GM21737 (cell line): Measurements from ENCODE around the gene TINAGL1.

Experiments used
- ATAC-seq: cut with Tn5 transposase; IDR thresholded peaks from one replicate; pipeline ENCODE4 v1.9.1; 2021; ENCODE audit warnings: mild to moderate bottlenecking, moderate library complexity; ENCODE audit not compliant: unreplicated experiment

Gene TINAGL1, protein sequence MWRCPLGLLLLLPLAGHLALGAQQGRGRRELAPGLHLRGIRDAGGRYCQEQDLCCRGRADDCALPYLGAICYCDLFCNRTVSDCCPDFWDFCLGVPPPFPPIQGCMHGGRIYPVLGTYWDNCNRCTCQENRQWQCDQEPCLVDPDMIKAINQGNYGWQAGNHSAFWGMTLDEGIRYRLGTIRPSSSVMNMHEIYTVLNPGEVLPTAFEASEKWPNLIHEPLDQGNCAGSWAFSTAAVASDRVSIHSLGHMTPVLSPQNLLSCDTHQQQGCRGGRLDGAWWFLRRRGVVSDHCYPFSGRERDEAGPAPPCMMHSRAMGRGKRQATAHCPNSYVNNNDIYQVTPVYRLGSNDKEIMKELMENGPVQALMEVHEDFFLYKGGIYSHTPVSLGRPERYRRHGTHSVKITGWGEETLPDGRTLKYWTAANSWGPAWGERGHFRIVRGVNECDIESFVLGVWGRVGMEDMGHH

GRCh38 chr1:31576201-31576669, at the start of gene TINAGL1:
TSS of gene TINAGL1 (plus strand) at chr1:31576515. CDS start at chr1:31577149, 634 bp downstream.
- ATAC-seq: no peak

GRCh38 chr1:31529999-31530684, 46.2 kb upstream of the TINAGL1 start:
- ATAC-seq: no peak

DNA sequence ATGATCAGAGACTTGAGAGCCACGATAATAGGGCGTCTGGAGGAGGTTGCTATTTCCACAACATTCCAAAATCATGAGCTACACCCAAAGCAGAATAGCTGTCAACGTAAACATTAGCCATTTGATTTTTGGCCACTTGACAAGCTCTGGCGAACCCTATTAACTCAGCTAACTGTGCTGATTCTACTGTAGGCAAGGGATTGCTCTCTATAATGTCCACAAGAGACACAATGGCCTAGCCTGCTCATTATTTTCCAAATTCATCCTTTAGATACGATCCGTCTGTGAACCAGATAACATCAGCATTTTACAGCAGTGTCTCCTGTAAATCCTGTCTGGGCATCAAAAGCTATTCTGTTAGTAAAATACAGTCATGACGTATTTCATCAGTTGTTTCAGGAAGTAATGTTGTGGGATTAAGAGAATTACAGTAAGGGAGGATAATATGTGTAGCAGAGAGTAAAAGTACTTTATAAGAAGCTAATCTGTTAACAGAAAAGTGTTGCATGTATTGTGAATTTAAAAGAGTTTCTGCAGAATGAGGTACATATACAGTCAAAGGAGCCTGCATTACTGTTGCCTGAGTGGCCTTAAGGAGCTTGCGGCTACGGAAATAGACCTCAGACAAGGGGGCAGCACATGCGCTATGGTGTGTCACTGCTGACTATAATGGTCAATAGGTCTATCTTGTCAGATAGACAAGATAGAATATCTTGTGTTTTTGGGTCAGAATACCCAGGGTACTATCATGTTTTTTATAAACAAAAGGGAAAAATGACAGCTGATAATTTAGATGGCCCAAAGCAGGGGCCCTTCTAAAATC, 44.9 kb upstream of the TINAGL1 start:
- no peak for ATAC-seq

GRCh38 chr1:31532173-31532572, 44.1 kb upstream of the TINAGL1 start:
- no peak for ATAC-seq

DNA sequence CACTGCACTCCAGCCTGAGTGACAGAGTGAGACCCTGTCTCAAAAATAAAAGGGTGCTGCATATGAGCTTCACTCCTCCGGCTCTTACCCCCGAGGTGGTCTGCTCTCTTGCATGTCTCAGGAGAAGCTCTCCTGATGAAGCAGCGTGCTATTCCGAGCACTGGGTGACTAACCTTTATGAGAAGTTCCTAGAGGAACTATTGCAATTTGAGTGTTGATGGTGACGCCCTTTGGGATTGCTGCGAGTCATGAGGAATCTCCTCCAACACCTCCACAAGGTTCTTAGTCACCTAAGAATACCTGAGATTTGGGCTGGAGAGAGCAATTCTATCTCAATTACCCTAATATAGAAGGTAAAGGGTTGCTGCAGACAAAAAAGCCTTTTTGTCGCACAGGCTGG, 40.8 kb upstream of the TINAGL1 start:
- ATAC-seq: no peak

GRCh38 chr1:31539329-31539728, 37.0 kb upstream of the TINAGL1 start:
- ATAC-seq: no peak

- ATAC-seq: no peak
These were observed 35.1 kb upstream of the TINAGL1 start for GRCh38 chr1:31541194-31541593.

GRCh38 chr1:31545927-31546540, 30.3 kb upstream of the TINAGL1 start:
- ATAC-seq: no peak

DNA sequence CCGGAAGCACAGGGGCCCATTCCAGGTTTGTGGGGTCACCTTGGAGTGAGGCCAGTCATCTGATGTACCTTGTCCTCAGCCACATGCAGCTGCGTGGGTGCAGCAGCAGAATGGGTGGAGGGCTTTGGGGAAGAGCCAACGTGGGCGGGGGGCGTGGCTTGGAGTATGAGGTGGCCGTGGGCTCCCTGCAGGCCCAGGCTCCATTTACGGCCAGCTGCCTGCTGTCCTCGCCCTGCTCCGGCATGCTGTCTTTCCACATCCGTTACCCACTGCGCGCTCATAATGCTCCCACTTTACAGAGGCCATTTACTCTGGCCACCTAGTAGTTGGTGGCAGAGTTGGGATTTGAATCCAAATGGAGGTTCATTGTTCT, 27.8 kb upstream of the TINAGL1 start:
- peak; percentile 10 for ATAC-seq

DNA sequence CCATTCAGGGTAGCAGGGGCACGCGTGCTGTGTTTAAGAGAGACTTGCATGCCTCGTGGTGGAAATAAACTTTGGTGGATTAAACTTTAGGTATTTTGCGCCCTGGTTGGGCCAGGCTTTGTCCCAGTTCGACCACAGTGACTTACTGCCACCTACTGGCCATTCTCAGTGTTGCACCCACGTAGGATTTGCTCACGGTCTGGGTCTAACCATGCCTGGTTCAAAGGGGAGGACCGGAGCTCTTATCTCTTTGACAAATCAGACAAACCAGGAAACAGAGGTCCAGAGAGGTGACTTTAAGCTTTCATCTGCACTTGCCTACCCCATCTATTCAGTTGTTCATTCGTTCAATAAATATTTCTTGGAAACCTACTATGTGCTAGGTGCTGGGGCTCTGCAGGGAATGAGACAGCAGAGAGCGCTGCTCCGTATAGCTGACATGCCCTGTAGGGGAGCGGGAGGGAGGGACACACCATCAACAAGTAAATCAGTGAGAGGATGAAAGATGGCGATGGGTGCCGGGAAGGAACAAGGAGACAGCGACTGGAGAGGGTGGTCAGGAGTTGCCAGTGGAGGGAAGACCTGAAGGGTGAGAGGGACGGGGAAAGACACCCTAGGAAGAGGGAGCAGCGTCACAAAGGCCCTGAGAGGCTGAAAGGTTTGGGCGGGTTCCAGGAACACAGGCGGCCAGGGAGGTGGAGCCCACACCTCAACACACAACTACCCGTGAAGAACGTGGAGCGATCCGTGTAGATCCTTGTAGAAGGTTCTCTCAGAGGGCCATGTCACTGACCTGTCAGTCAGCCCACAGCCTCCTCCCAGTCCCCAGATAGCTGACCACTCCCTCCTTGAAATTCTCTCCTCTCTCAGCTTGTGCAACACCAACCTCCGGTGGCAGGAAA, 27.2 kb upstream of the TINAGL1 start:
- ATAC-seq: peak; percentile 64

GRCh38 chr1:31549809-31550620, 26.3 kb upstream of the TINAGL1 start:
- ATAC-seq: no peak

DNA sequence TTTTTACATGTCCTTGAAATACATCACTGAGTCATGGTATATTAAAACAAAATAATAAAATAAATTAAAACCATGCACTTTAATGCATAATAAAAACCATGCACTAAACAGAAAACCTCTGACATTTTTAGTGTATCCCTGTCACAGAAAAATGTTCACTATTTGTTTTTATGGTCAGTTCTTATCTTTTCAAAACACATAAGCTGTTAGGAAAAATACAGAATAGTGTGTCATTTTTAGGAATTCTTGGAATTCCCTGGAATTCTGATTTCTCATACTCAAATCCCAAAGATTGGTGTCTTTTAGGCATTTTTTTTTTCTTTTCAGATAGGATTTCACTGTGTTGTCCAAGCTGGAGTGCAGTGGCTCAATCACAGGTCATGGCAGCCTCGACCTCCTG, 25.1 kb upstream of the TINAGL1 start:
- no peak for ATAC-seq

GRCh38 chr1:31552489-31552888, 23.8 kb upstream of the TINAGL1 start:
- no peak for ATAC-seq

DNA sequence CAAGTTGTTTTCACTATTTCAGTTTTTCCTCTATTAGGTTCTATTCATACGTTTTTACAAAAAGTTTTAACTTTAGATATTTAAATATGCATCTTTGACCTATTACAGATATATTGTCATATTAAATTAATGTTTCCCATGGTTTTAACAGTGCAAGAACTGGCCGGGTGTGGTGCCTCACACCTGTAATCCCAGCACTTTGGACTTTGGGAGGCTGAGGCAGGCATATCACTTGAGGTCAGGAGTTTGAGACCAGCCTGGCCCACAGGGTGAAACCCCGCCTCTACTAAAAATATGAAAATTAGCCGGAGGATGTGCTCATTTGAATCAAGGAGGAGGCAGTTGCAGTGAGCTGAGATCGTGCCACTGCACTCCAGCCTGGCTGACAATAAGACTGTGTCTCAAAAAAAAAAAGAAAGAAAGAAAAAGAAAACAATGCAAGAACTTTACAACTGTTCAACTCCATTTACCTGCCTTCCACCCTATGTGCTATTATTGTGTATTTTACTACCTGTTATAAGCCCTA, 19.8 kb upstream of the TINAGL1 start:
- no peak for ATAC-seq

GRCh38 chr1:31559715-31560114, 16.6 kb upstream of the TINAGL1 start:
- ATAC-seq: no peak

DNA sequence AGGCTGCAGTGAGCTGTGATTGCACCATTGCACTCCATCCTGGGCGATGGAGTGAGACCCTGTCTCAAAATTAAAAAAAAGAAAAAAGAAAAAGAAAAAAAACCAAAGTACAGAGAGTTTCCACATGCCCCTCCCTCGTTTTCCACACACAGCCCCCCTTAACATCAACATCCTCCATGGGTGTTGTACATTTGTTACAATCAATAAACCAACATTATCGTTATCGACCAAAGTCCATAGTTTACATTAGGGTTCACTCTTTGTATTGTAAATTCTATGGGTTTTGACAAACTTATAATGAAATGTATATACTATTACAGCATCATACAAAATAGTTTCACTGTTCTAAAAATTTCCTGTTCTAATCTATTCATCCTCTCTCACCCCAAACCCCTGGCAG, 15.9 kb upstream of the TINAGL1 start:
- ATAC-seq: no peak

GRCh38 chr1:31562707-31563360, 13.5 kb upstream of the TINAGL1 start:
- no peak for ATAC-seq

DNA sequence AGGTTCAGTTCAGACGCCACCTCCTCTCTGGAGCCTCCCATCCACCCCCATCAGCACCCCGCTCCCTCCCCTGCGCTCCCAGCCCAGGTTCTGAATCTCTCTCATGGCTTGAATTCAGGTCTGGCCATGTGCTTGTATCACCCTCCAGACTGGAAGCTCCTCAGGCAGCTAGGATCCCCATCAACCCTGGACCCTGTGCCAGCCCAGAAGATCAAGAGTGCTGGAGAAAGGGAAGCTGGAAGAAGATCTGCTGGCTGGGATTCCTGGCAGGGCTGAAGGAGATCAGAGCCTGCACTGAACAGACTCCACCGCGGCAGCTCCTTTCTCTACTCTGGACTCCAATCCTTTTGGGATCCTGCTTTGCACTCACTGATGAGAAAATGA, 11.7 kb upstream of the TINAGL1 start:
- ATAC-seq: no peak
